Measurements from ENCODE around the gene MPHOSPH9. TPM values are rescaled to one million over a fixed set of nuclear protein-coding genes. Genes with fewer than 3 reads are reported as not detected.

The MPHOSPH9 gene
- total RNA-seq, 4 donors from 2014 or later, result 21.6 to 53.6 (median 39.1) TPM

DNA sequence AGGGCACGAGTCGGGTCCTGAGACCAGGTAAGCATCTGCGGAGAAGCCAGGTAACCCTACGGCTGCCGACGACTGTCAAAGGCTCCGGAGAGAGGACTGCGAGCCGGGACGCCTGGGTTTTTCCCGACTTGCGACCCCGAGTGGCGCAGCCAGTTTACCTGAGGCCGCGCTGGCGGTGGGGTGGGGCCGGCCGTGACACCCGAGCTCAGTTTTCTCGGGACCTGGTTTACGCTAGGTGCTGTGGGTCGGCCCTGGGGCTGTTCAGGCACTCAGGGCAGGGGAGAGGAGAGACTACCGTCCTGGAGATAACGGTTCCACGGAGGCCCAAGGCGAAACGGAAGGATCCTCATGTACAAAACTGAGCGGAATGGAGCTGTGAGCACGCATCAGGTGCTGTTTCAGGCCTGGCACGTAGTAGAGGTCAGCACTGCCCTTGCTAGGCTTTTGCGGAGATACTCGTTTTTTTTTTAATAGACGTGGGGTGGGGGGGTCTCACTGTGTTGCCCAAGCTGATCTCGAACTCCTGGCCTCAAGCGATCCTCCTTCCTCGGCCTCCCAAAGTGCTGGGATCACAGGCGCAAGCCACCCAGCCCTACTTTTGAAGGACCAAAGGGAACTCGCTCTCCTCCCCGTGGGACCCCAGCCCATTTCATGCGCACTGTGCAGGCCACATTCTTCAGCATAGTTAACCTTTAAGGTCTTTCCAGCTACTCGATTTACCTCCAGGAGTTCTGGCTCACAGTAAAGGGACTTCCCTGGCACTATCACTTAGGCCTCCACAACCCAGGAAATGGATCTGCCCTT is 766 bp upstream of the MPHOSPH9 start:
- WGBS, 2 donors, result 24 to 28% methylated on average over 14 to 15 of the region's 42 CpGs
- intact Hi-C loops (cut with DNase I), result no loop called here
- Histone ChIP-seq H3K27ac (peak overlapping the region; percentile 69 to 87 (median 71)), H3K4me1 (peaks cover 11 to 23% of the 10 kb centered on the region in 2 donors), H3K36me3 (no peaks in the 10 kb centered on the region), H3K9me3 (no peaks in the 10 kb centered on the region), H3K27me3 (no peaks in the 10 kb centered on the region), H3K4me3 (replicated peaks in 1 of 3) (peak overlapping the region; percentile 13 to 93 (median 60))
- DNase-seq, result no peak
- TF ChIP-seq, protein P1, sequence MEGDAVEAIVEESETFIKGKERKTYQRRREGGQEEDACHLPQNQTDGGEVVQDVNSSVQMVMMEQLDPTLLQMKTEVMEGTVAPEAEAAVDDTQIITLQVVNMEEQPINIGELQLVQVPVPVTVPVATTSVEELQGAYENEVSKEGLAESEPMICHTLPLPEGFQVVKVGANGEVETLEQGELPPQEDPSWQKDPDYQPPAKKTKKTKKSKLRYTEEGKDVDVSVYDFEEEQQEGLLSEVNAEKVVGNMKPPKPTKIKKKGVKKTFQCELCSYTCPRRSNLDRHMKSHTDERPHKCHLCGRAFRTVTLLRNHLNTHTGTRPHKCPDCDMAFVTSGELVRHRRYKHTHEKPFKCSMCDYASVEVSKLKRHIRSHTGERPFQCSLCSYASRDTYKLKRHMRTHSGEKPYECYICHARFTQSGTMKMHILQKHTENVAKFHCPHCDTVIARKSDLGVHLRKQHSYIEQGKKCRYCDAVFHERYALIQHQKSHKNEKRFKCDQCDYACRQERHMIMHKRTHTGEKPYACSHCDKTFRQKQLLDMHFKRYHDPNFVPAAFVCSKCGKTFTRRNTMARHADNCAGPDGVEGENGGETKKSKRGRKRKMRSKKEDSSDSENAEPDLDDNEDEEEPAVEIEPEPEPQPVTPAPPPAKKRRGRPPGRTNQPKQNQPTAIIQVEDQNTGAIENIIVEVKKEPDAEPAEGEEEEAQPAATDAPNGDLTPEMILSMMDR (IDR thresholded peaks at IDR 0.05), result peak in 1 of 6 experiments; percentile 19
- TF ChIP-seq POLR2A (IDR thresholded peaks at IDR 0.05), result no peak

DNA sequence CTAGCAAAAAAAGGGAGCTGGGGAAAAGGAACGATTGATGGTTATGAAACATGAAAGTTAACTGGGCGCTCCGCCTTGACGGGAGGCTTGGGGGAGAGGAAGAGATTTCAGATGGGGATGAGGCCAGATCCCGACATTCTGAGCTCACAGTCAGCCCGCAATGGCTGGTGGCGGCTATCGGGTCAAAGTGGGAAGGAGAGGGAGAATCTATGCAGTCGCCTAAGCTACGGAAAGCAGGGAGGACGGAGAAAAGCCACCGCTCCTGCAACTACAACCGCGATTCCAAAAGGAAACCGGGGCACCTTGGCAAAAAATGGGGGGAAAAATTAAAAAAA is 502 bp downstream of the MPHOSPH9 start:
- peaks cover 11 to 23% of the 10 kb centered on the region in 2 donors for H3K4me1 ChIP-seq
- no peak for DNase-seq
- H3K27me3 ChIP-seq, result no peaks in the 10 kb centered on the region
- H3K36me3 ChIP-seq, result no peaks in the 10 kb centered on the region
- H3K27ac ChIP-seq, result peak overlapping the region; percentile 78 to 87 (median 80)
- TF ChIP-seq, protein P1 (IDR thresholded peaks at IDR 0.05), result no peak
- TF ChIP-seq POLR2A (IDR thresholded peaks at IDR 0.05), result no peak
- WGBS, 2 donors, result 1% methylated on average over 15 of the region's 15 CpGs
- peak overlapping the region; percentile 8 to 93 (median 52) for H3K4me3 ChIP-seq (replicated peaks in 1 of 3)
- intact Hi-C loops (cut with DNase I), result no loop called here
- H3K9me3 ChIP-seq, result no peaks in the 10 kb centered on the region

DNA sequence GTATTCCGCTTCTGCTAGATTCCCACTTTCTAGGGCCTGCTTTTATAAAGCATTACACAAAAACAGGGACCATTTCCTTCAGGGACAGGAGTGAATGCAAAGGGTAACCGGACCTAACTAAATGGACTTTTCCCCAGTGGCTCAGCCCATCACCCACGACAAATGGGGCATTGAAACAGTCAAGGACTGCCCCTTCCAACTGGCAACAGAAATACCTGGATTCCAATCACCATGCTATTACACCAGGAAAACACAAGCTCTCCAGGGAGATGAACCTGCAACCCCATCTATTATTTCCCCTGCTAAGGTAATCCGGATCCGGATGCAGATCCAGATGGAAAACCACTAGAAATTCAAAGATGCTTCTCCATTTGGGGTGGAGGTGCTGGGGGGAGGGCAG is 1.0 kb downstream of the MPHOSPH9 start:
- no peak for DNase-seq
- Histone ChIP-seq H3K27ac (peak overlapping the region in 1 of 3 donors; percentile 80), H3K27me3 (no peaks in the 10 kb centered on the region), H3K4me3 (replicated peaks in 1 of 3) (peak overlapping the region in 1 of 3 donors; percentile 93), H3K36me3 (no peaks in the 10 kb centered on the region), H3K9me3 (no peaks in the 10 kb centered on the region), H3K4me1 (peaks cover 11 to 23% of the 10 kb centered on the region in 2 donors)
- TF ChIP-seq POLR2A (IDR thresholded peaks at IDR 0.05), result no peak
- TF ChIP-seq, protein P1 (IDR thresholded peaks at IDR 0.05), result no peak
- WGBS, 2 donors, result 27 to 29% methylated on average over 5 of the region's 5 CpGs
- intact Hi-C loops (cut with DNase I), result no loop called here

DNA sequence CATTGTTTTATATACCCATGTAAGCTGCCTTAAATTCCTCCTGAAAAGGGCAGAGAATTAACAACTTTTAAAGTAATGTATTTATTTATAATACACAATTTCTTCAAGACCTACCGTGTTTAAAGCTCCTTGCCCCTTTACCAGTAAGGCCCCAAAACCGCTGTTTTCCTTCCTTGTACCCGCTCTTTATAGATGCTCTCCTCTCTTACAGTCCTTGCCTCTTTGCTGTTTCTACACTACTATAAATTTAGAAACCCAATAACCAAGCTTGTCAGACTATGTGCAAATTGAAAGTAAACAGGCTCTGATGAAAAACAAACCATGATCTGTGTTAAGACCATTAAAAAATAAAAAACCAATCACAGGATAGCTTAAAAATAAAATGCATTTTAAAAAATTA is 3.9 kb downstream of the MPHOSPH9 start:
- Histone ChIP-seq H3K27me3 (no peaks in the 10 kb centered on the region), H3K4me1 (peaks cover 6 to 10% of the 10 kb centered on the region in 2 donors), H3K9me3 (no peaks in the 10 kb centered on the region), H3K4me3 (replicated peaks in 1 of 3) (no peak overlapping the region), H3K36me3 (no peaks in the 10 kb centered on the region), H3K27ac (no peak overlapping the region)
- no peak for DNase-seq
- intact Hi-C loops (cut with DNase I), result no loop called here
- TF ChIP-seq POLR2A (IDR thresholded peaks at IDR 0.05), result no peak
- TF ChIP-seq, protein P1 (IDR thresholded peaks at IDR 0.05), result no peak
- WGBS, 2 donors, result 87 to 93% methylated on average over 3 of the region's 3 CpGs

DNA sequence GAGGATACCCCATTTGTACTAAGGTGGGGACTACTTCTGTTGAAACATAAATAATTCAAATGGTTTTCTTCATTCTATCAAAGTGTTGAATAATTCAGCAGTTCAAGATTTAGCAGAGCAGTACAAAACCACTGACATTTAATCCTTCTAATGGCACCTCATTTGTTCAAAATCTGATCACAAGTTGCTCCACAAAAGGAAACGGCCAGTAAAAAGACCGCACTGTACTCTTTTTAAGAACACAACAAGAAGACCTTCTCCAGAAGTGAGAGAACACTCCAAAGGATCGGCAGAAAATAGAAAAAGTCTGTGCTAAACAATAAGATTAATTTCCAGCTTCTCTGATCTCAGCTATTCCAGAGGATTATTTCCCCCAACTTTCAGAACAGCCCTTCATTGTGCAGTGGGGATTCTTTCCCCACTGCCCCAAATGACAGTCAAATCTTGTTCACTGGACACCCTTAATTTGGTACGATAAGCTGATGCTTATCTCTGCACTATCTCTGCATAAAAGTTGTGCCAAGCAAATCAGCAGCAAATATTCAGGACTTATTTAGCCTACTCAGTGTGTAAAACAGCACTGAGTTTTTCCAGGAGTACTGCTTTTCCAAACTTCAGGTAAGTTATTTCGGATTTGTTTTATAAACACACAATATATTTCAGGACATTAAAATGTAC is 5.2 kb downstream of the MPHOSPH9 start:
- Histone ChIP-seq H3K4me1 (peaks cover 4 to 7% of the 10 kb centered on the region in 2 donors), H3K4me3 (replicated peaks in 1 of 3) (no peak overlapping the region), H3K36me3 (no peaks in the 10 kb centered on the region), H3K27ac (no peak overlapping the region), H3K27me3 (no peaks in the 10 kb centered on the region), H3K9me3 (no peaks in the 10 kb centered on the region)
- 69 to 73% methylated on average over 5 of the region's 5 CpGs for WGBS, 2 donors
- intact Hi-C loops (cut with DNase I), result no loop called here
- TF ChIP-seq POLR2A (IDR thresholded peaks at IDR 0.05), result no peak
- no peak for DNase-seq

All from thyroid gland (tissue), 4 donors.